WTC11 (cell line): ENCODE measurements around the gene GOLGA3. TPM values are rescaled to one million over a fixed set of nuclear protein-coding genes. Genes with fewer than 3 reads are reported as not detected.
"Not testable (repeated sequence)": the region's sequence is repeated elsewhere in the genome, so short reads cannot be mapped to it uniquely, and the experiment has no call there.

Experiments
- ATAC-seq: fragments of 200-7000 bp; cut with Tn5 transposase; 2 replicates; pipeline ENCODE4 v1.10.0; 2021; ENCODE audit warnings: mild to moderate bottlenecking, moderate library complexity
- CTCF ChIA-PET: fragments of 300-600 bp; sonication (Branson Sonifier 250); formaldehyde crosslinking; loops from one replicate; lab custom pipeline; 2021; ENCODE audit warnings: antibody characterized with exemption; lab: Charles Lee
- POLR2A ChIA-PET: fragments of 350-600 bp; sonication (Branson Sonifier 250); formaldehyde crosslinking; loops from one replicate; lab custom pipeline; 2021; ENCODE audit warnings: antibody characterized with exemption; lab: Charles Lee
- DNase-seq: peaks from one replicate; pipeline ENCODE4 v3.0.0; 2021; ENCODE audit warnings: low spot score
- H3K27ac Mint-ChIP-seq: 2 replicates; pipeline ENCODE4 v1.8.0; 2021; ENCODE audit warnings: mixed read lengths
- H3K27me3 Mint-ChIP-seq: 2 replicates; pipeline ENCODE4 v1.8.0; 2021; ENCODE audit warnings: low read depth, mild to moderate bottlenecking, moderate library complexity, mixed read lengths
- H3K36me3 Mint-ChIP-seq: 2 replicates; pipeline ENCODE4 v1.8.0; 2021; ENCODE audit warnings: mixed read lengths
- H3K4me1 Mint-ChIP-seq: 2 replicates; pipeline ENCODE4 v1.8.0; 2022; ENCODE audit warnings: mixed read lengths
- H3K4me3 Mint-ChIP-seq: 2 replicates; pipeline ENCODE4 v1.8.0; 2021; ENCODE audit warnings: mild to moderate bottlenecking, moderate library complexity, mixed read lengths
- H3K9me3 Mint-ChIP-seq: 2 replicates; pipeline ENCODE4 v1.8.0; 2021; ENCODE audit warnings: mixed read lengths
- GRHL2 ChIP-seq: fragments of 250-450 bp; sonication (Bioruptor Pico); IDR thresholded peaks from 2 replicates; pipeline ENCODE4 v1.8.0; 2022; ENCODE audit warnings: mild to moderate bottlenecking, moderate library complexity; ENCODE audit not compliant: insufficient replicate concordance, severe bottlenecking
- IRF2 ChIP-seq: sonication (generic); formaldehyde crosslinking; IDR thresholded peaks from 2 replicates; pipeline ENCODE4 v1.8.0; 2022; ENCODE audit warnings: low read depth, missing genetic modification reagents, borderline replicate concordance
- MYBL2 ChIP-seq: sonication (generic); formaldehyde crosslinking; IDR thresholded peaks from 2 replicates; pipeline ENCODE4 v1.8.1; 2023; ENCODE audit warnings: mild to moderate bottlenecking, moderate library complexity, missing genetic modification reagents
- NFATC4 ChIP-seq: fragments of 250-450 bp; sonication (Bioruptor Pico); IDR thresholded peaks from 2 replicates; pipeline ENCODE4 v1.9.0; 2021; ENCODE audit warnings: mild to moderate bottlenecking
- OVOL2 ChIP-seq: fragments of 250-450 bp; sonication (Bioruptor Pico); IDR thresholded peaks from 2 replicates; pipeline ENCODE4 v1.9.0; 2021; ENCODE audit warnings: mild to moderate bottlenecking, borderline replicate concordance
- RORB ChIP-seq: fragments of 250-450 bp; sonication (Bioruptor Pico); IDR thresholded peaks from 2 replicates; pipeline ENCODE4 v1.9.0; 2021; ENCODE audit warnings: mild to moderate bottlenecking
- SP1 ChIP-seq: sonication (generic); formaldehyde crosslinking; conservative IDR thresholded peaks from 2 replicates; pipeline ENCODE4 v1.8.1; 2022; ENCODE audit warnings: missing genetic modification reagents
- ZNF138 ChIP-seq: sonication (generic); formaldehyde crosslinking; conservative IDR thresholded peaks from 2 replicates; pipeline ENCODE4 v1.8.1; 2022; ENCODE audit warnings: mild to moderate bottlenecking, moderate library complexity, missing genetic modification reagents
- ZNF232 ChIP-seq: sonication (generic); formaldehyde crosslinking; IDR thresholded peaks from 2 replicates; pipeline ENCODE4 v1.8.0; 2022; ENCODE audit warnings: mild to moderate bottlenecking, missing genetic modification reagents
- ZNF396 ChIP-seq: fragments of 250-450 bp; sonication (Bioruptor Pico); IDR thresholded peaks from 2 replicates; pipeline ENCODE4 v1.8.0; 2021; ENCODE audit warnings: mild to moderate bottlenecking, moderate library complexity, borderline replicate concordance
- ZNF512 ChIP-seq: sonication (generic); formaldehyde crosslinking; IDR thresholded peaks from 2 replicates; pipeline ENCODE4 v1.8.1; 2022; ENCODE audit warnings: missing genetic modification reagents, borderline replicate concordance
- total RNA-seq: library from RNA; stranded (reverse); gene quantifications from 3 replicates; pipeline ENCODE4 v1.2.3, GENCODE V29; 2021
- TF ChIP-seq, protein P1 (sequence below): sonication (generic); formaldehyde crosslinking; IDR thresholded peaks from 2 replicates; pipeline ENCODE4 v1.8.0; 2023; ENCODE audit warnings: missing genetic modification reagents, mild to moderate bottlenecking, borderline replicate concordance
- TF ChIP-seq, protein P2 (sequence below): fragments of 250-450 bp; sonication (Bioruptor Pico); conservative IDR thresholded peaks from 2 replicates; pipeline ENCODE4 v1.9.0; 2021; ENCODE audit warnings: mild to moderate bottlenecking
- TF ChIP-seq, protein P3 (sequence below): sonication (generic); formaldehyde crosslinking; IDR thresholded peaks from 2 replicates; pipeline ENCODE4 v1.8.0; 2022; ENCODE audit warnings: missing genetic modification reagents
- TF ChIP-seq, protein P4 (sequence below): fragments of 250-450 bp; sonication (Bioruptor Pico); IDR thresholded peaks from 2 replicates; pipeline ENCODE4 v1.9.0; 2021; ENCODE audit warnings: mild to moderate bottlenecking
- TF ChIP-seq, protein P5 (sequence below): sonication (generic); formaldehyde crosslinking; conservative IDR thresholded peaks from 2 replicates; pipeline ENCODE4 v1.8.1; 2022; ENCODE audit warnings: mild to moderate bottlenecking, missing genetic modification reagents

Gene GOLGA3
- total RNA-seq, 1 experiment from 2014 or later: 47.8 TPM

DNA sequence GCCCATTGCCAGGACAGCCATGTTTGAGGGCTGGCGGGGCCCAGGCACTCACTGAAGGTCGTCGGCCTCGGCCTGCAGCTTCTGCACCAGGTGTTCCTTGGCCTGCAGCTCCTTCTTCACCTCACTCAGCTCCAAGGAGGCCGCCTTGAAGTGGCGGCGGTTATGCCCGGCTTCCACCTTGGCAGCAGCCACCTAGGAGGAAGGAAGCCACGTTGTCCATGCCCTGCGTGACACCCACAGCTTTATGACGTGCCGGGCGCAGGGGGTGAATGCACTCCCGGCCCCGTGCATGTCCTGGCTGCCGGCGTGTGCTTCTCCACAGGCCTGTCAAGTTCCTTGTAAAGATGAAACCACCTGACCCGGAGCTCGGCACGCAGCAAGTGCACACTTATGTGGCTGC, 51.1 kb downstream of the GOLGA3 start (continued):
- TF ChIP-seq MYBL2 (CRISPR knock-in tag): no peak
- TF ChIP-seq OVOL2 (CRISPR knock-in tag): no peak
- TF ChIP-seq ZNF138 (CRISPR knock-in tag): no peak
- TF ChIP-seq, protein P1, sequence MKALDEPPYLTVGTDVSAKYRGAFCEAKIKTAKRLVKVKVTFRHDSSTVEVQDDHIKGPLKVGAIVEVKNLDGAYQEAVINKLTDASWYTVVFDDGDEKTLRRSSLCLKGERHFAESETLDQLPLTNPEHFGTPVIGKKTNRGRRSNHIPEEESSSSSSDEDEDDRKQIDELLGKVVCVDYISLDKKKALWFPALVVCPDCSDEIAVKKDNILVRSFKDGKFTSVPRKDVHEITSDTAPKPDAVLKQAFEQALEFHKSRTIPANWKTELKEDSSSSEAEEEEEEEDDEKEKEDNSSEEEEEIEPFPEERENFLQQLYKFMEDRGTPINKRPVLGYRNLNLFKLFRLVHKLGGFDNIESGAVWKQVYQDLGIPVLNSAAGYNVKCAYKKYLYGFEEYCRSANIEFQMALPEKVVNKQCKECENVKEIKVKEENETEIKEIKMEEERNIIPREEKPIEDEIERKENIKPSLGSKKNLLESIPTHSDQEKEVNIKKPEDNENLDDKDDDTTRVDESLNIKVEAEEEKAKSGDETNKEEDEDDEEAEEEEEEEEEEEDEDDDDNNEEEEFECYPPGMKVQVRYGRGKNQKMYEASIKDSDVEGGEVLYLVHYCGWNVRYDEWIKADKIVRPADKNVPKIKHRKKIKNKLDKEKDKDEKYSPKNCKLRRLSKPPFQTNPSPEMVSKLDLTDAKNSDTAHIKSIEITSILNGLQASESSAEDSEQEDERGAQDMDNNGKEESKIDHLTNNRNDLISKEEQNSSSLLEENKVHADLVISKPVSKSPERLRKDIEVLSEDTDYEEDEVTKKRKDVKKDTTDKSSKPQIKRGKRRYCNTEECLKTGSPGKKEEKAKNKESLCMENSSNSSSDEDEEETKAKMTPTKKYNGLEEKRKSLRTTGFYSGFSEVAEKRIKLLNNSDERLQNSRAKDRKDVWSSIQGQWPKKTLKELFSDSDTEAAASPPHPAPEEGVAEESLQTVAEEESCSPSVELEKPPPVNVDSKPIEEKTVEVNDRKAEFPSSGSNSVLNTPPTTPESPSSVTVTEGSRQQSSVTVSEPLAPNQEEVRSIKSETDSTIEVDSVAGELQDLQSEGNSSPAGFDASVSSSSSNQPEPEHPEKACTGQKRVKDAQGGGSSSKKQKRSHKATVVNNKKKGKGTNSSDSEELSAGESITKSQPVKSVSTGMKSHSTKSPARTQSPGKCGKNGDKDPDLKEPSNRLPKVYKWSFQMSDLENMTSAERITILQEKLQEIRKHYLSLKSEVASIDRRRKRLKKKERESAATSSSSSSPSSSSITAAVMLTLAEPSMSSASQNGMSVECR (CRISPR knock-in tag): no peak

DNA sequence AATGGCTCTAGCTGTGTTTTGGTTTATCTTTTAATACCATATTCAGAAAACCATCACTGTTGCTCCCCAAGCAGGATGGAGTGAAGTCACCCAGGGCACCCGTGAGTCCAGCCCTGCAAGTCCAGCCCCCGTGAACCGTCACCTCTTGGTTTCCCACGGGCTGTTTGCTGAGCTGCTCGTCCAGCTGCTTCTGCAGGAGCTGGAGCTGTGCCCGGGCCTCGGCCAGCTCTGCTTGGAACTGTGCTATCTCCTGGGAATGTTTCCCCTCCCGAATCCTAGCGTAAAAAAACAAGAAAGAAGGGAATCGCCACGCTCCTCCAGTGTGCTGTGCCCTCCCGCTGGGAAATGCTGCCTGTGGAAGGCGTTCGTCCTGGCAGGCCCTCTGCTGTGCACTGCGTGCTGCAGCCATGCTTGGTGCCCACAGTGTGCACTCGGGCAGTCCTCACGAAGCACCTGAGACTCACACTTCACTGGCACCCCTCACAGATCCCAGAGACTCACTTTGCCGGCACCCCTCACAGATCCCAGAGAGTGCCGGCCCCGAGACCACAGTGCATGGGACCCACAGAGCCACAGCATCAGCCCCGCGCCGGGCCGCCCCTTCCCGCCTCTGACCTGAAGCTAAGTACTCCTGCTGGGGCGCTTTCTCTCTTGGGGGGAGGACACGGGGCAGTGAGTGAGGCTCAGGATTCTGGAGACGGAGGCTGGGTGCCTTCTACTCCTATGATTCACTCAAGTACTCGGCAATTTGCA, 51.7 kb downstream of the GOLGA3 start:
- ATAC-seq: no peak
- H3K9me3 Mint-ChIP-seq: no peaks in the 10 kb centered on the region
- no peak for TF ChIP-seq NFATC4 (CRISPR knock-in tag)
- TF ChIP-seq, protein P2, sequence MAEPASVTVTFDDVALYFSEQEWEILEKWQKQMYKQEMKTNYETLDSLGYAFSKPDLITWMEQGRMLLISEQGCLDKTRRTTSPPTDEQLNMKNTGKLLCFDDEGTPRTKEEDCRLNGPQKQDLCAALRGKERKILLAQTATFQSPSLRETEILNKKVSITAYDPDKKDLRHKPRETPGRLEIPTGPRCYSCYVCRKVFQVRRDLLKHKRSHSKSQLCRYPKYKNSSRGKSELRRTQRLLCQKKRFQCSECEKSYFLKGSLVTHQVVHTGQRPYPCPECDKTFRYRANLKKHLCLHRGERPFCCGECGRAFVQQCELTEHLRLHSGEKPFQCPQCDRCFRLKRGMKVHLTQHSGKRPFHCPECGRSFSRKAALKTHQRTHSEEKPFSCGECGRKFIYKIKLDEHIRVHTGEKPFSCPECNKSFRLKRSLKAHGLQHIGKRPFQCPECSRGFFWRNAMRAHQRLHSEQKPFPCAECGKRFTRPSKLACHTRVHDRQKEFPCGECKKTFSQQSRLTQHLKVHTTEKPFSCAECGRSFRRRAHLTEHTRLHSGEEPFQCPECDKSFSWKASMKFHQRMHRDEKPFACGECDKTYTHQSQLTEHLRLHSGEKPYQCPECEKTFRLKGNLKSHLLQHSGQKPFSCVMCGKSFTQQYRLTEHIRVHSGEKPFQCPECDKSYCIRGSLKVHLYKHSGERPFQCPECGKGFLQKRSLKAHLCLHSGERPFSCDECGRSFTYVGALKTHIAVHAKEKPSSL (CRISPR knock-in tag): no peak
- TF ChIP-seq GRHL2 (CRISPR knock-in tag): no peak
- TF ChIP-seq SP1 (CRISPR knock-in tag): no peak
- TF ChIP-seq ZNF232: no peak
- TF ChIP-seq, protein P3, sequence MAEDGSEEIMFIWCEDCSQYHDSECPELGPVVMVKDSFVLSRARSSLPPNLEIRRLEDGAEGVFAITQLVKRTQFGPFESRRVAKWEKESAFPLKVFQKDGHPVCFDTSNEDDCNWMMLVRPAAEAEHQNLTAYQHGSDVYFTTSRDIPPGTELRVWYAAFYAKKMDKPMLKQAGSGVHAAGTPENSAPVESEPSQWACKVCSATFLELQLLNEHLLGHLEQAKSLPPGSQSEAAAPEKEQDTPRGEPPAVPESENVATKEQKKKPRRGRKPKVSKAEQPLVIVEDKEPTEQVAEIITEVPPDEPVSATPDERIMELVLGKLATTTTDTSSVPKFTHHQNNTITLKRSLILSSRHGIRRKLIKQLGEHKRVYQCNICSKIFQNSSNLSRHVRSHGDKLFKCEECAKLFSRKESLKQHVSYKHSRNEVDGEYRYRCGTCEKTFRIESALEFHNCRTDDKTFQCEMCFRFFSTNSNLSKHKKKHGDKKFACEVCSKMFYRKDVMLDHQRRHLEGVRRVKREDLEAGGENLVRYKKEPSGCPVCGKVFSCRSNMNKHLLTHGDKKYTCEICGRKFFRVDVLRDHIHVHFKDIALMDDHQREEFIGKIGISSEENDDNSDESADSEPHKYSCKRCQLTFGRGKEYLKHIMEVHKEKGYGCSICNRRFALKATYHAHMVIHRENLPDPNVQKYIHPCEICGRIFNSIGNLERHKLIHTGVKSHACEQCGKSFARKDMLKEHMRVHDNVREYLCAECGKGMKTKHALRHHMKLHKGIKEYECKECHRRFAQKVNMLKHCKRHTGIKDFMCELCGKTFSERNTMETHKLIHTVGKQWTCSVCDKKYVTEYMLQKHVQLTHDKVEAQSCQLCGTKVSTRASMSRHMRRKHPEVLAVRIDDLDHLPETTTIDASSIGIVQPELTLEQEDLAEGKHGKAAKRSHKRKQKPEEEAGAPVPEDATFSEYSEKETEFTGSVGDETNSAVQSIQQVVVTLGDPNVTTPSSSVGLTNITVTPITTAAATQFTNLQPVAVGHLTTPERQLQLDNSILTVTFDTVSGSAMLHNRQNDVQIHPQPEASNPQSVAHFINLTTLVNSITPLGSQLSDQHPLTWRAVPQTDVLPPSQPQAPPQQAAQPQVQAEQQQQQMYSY (CRISPR knock-in tag): no peak
- no peak for TF ChIP-seq ZNF396 (CRISPR knock-in tag)
- TF ChIP-seq, protein P4, sequence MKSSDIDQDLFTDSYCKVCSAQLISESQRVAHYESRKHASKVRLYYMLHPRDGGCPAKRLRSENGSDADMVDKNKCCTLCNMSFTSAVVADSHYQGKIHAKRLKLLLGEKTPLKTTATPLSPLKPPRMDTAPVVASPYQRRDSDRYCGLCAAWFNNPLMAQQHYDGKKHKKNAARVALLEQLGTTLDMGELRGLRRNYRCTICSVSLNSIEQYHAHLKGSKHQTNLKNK (CRISPR knock-in tag): no peak
- TF ChIP-seq, protein P5, sequence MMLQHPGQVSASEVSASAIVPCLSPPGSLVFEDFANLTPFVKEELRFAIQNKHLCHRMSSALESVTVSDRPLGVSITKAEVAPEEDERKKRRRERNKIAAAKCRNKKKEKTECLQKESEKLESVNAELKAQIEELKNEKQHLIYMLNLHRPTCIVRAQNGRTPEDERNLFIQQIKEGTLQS (CRISPR knock-in tag): no peak
- no peak for TF ChIP-seq RORB
- no peak for TF ChIP-seq IRF2
- no peak for TF ChIP-seq ZNF512
- TF ChIP-seq, all 79 proteins: peak for 0
- Mint-ChIP-seq H3K36me3 (peaks cover 48% of the 10 kb centered on the region), H3K27me3 (no peaks in the 10 kb centered on the region), H3K27ac (no peak overlapping the region; the same call in 1 of the 2 replicates), H3K4me1 (no peaks in the 10 kb centered on the region), H3K4me3 (no peak overlapping the region)
- no peak for DNase-seq
- CTCF ChIA-PET: interaction anchor here (1.3 kb wide), 1 partner anchor 8 kb away, joined by 5 read pairs; no protein-coding TSS in a partner anchor
- POLR2A ChIA-PET: no interaction called here

DNA sequence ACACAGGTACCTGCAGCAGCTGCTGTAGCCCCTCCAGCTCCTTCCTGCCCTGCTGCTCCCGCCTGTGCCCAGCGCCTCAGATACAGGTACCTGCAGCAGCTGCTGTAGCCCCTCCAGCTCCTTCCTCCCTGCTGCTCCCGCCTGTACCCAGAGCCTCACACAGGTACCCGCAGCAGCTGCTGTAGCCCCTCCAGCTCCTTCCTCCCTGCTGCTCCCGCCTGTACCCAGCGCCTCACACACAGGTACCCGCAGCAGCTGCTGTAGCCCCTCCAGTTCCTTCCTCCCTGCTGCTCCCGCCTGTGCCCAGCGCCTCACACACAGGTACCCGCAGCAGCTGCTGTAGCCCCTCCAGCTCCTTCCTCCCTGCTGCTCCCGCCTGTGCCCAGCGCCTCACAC, 52.4 kb downstream of the GOLGA3 start:
- H3K9me3 Mint-ChIP-seq, DNase-seq, H3K4me1 Mint-ChIP-seq, H3K27me3 Mint-ChIP-seq, H3K27ac Mint-ChIP-seq, ATAC-seq, POLR2A ChIA-PET, H3K4me3 Mint-ChIP-seq: not testable (repeated sequence)
- CTCF ChIA-PET: interaction anchor here (1.3 kb wide), 1 partner anchor 8 kb away, joined by 5 read pairs; no protein-coding TSS in a partner anchor
- peaks cover 46% of the 10 kb centered on the region for H3K36me3 Mint-ChIP-seq
